GM20000 (cell line): ENCODE results near the gene IGFBP5.

Source experiments
- DNase-seq: peaks from one replicate; pipeline ENCODE4 v3.0.0; 2012; ENCODE audit warnings: low spot score
- CTCF ChIP-seq: IDR thresholded peaks from 2 replicates; pipeline ENCODE4 v1.5.1; 2012; ENCODE audit warnings: mild to moderate bottlenecking, control low read depth; ENCODE audit errors: extremely low read depth, missing control alignments

Gene IGFBP5

GRCh38 chr2:216688731-216689340 lies 6.5 kb downstream of the IGFBP5 start:
- no peak for TF ChIP-seq CTCF

GRCh38 chr2:216687646-216688045 lies 7.7 kb downstream of the IGFBP5 start:
- TF ChIP-seq CTCF: no peak
- no peak for DNase-seq

More at GRCh38 chr2:216688731-216689340, 6.5 kb downstream of the IGFBP5 start:
- DNase-seq: no peak

GRCh38 chr2:216687111-216687510 lies 8.2 kb downstream of the IGFBP5 start:
- TF ChIP-seq CTCF: no peak
- DNase-seq: no peak

GRCh38 chr2:216685327-216685875 lies 9.9 kb downstream of the IGFBP5 start:
- no peak for DNase-seq
- no peak for TF ChIP-seq CTCF

- no peak for TF ChIP-seq CTCF
- no peak for DNase-seq
Observed at GRCh38 chr2:216683846-216684245, 11.5 kb downstream of the IGFBP5 start.

GRCh38 chr2:216681683-216682082 lies 13.7 kb downstream of the IGFBP5 start:
- no peak for DNase-seq
- no peak for TF ChIP-seq CTCF

- no peak for DNase-seq
- TF ChIP-seq CTCF: no peak
Observed at GRCh38 chr2:216680951-216681629, 14.3 kb downstream of the IGFBP5 start.
